Measurements from ENCODE around the gene MED13.
"Not testable (repeated sequence)": the region's sequence is repeated elsewhere in the genome, so short reads cannot be mapped to it uniquely, and the experiment has no call there.

MED13 gene

GRCh38 chr17:61984821-61985220 is 80.3 kb downstream of the MED13 start:
- no peak for ATAC-seq

DNA sequence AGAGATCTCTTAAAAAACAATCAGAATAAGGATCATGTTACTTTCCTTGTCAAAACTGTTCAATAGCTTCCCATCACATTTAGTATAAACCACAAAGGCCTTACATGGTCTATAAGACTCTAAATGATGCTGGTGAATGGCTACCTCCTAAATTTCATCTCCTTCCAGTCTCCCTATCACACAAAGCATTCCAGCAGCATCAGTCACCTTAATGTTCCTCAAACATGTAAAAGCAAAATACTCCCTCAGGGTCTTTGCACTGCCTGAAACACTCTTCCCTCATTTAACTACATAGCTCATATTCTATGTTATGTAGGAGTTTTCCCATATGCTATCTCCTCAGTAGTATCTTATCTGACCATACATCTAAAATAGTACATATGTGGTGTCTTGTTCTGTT is 83.8 kb downstream of the MED13 start:
- ATAC-seq = no peak

DNA sequence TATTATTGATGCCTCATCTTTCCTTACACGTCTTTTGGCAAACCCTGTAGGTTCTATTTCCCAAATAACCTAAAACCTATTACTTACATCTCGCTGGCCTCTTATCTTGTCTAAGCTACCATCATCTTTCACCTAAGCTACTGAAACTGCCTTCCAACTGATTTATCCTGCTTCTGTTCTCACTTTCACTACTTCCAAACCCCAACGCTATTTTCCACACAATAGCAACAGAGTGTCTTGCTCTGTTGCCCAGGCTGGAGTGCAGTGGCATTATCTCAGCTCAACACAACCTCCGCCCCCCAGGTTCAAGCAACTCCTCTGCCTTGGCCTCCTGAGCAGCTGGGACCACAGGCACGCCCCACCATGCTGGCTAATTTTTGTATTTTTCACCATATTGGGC is 84.5 kb downstream of the MED13 start:
- no peak for ATAC-seq

DNA sequence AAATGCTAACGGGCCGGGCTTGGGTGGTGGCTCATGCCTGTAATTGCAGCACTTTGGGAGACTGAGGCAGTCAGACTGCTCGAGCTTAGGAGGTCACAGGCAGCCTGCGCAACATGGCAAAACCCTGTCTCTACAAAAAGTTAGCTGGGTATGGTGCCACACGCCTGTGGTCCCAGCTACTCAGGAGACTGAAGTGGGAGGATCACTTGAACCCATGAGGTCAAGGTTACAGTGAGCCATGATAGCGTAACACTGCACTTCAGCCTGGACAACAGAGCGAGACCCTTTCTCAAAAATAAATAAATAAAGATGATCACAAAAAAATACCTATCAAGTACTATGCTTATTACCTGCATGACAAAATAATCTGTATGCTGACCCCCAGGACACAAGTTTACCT is 91.0 kb downstream of the MED13 start:
- ATAC-seq = no peak

DNA sequence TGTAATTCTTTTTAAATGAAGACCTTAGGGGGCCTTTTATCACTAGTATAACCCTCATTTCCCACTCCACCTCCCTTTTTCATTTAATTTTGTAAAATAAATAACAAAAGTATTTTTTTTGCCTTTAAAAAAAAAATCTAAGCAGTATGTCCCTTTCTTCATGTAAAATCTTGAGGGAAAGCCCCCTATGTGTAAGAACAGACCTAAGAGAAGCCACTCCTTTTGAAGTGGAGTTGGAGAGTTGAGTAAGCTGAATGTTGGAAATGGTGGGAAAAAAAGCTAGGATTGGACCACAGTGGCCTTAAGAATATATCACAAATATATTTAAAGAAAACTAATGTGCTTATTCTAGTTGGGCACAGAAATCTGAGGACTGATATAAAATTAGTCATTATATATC is 92.8 kb downstream of the MED13 start:
- no peak for ATAC-seq

- ATAC-seq = no peak
Measured at GRCh38 chr17:61970030-61970429, 95.0 kb downstream of the MED13 start.

- no peak for ATAC-seq
Measured at GRCh38 chr17:61968757-61969156, 96.3 kb downstream of the MED13 start.

DNA sequence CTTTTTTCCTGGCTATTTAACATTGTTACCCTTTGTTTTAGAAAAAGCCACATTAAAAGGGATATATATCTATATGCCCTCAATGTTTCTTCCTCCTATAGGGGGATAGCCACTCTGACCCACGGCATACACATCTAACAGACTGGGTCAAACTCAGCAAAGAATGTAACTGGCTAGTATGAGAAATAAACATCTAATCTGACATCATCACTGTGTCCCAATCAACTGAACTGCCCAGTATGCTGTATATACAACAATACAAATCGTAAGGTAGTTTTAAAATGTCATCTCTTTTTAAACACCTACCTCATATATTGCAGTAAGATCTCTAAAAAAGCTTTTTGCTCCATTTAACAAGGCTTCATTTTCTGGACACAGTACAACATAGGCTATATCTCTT is 97.3 kb downstream of the MED13 start:
- no peak for ATAC-seq

DNA sequence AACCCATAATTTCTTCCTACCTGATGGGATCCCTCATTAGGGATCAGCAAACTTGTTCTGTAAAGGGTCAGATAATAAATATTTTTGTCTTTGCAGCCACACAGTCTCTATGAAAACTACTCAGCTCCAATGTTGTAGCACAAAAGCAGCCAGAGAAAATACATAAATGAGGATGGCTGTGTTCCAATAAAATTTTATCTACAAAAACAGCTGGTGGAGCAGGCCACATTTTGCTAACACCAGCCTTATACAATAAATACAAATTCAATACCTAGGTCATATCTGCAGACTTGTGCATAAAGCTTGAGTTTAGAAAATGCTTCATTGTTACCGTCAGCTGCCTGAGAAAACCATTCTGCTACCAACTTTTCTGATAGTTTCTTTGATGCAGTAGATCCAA is 98.9 kb downstream of the MED13 start:
- ATAC-seq = no peak

- ATAC-seq = no peak
Measured at GRCh38 chr17:61955619-61956018, 109.5 kb downstream of the MED13 start.

GRCh38 chr17:61947367-61948078 is 117.6 kb downstream of the MED13 start:
- no peak for ATAC-seq

- no peak for ATAC-seq
Measured at GRCh38 chr17:61946359-61946758, 118.7 kb downstream of the MED13 start.

- no peak for ATAC-seq
Measured at GRCh38 chr17:61943117-61943516, 122.0 kb downstream of the MED13 start.

DNA sequence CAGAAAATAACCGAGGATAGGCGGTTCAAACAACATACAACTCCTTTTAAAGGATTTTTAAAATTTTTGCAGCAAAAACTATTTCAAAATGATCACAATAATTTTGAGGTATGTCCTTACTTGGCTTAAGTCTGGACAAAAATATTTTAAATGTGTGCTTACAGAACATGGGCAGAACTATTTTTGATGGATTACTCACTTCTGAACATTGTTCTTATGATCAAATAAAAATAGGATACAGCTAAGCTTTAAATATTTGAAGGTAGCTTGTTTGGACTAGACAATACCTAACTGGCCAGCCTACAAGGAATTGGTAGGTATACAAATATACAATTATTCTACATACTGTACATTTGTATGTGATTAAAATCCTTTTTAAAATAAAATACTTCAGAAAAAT is 123.0 kb downstream of the MED13 start:
- ATAC-seq = no peak

- peak in 1 of 2 donors; percentile 2 for ATAC-seq
Measured at GRCh38 chr17:61928101-61928436, 137.0 kb downstream of the MED13 start.

DNA sequence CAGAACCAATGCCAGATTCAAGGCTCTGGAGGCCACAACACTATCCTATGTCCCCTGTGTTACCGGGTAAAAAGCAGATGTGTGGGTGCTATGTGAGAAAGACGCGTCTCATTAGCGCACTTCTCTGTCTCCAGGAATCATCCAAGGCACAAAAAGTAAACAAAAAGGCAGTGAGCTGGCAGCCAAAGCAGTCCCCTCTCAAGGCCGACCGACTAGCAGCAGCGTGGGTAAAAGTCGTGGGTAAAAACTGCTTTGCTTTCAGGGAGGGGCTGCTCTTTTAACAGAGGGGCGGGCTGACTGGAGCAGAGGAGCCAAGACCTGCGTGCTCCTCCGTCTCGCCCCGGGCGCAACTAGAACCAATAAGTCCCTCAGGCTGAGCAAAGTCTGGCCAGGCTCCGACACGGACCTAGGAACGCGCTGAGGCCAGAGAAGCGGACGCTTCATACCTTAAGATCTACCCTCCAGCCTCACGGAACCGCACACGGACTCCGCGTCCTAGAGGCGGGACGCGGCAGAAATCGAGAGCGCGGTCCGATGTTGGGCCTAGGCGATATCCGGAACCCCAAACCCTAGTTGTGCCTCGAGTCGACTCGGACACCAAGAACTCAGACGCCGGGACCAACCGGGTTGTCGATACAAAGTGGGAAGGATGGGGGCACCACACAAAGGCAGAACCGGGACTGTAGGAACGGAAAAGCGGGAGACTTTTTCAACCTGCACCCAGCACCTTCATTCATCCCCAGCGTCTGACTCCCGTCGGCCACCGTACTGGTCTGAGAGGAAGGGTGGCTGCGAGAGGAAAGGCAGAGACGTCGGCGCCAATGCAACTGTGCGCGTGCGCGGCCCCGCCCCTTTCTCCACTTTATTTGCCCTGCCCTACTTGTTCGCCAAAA is 137.6 kb downstream of the MED13 start, which contains the start of gene INTS2:
INTS2 (minus strand) TSS at position 775 of the 893 bp plus-strand sequence. CDS start 1,338 bp downstream, outside the sequence.
- peak; percentile 82 to 88 for ATAC-seq

DNA sequence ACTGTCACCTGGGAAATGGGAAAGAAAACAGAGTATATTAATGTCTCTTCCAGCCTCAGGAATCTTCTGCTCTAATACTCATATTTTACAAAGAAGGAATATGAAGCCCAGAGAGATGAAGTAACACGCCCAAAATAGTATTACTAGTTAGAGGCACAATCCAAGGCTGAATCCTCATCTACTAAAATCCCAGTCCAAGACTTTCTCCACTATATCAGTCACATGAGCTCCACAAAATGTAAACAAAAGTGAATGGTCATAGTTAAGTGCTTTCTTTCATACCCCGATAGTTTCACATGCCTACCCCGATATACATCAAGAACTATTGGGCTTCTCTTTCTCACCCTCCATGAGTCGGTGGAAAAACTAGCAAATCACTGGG is 138.3 kb downstream of the MED13 start:
- no peak for ATAC-seq

DNA sequence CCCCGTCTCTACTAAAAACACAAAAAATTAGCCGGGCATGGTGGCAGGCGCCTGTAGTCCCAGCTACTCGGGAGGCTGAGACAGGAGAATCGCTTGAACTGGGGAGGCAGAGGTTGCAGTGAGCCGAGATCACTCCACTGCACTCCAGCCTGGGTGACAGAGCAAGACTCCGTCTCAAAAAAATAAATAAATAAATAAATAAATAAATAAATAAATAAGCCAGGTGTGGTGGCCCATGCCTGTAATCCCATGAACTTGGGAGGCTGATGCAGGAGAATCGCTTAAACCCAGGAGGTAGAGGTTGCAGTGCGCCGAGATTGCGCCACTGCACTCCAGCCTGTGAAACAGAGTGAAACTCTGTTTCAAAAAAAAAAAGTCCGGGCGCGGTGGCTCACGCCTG is 149.9 kb downstream of the MED13 start:
- ATAC-seq = not testable (repeated sequence)

DNA sequence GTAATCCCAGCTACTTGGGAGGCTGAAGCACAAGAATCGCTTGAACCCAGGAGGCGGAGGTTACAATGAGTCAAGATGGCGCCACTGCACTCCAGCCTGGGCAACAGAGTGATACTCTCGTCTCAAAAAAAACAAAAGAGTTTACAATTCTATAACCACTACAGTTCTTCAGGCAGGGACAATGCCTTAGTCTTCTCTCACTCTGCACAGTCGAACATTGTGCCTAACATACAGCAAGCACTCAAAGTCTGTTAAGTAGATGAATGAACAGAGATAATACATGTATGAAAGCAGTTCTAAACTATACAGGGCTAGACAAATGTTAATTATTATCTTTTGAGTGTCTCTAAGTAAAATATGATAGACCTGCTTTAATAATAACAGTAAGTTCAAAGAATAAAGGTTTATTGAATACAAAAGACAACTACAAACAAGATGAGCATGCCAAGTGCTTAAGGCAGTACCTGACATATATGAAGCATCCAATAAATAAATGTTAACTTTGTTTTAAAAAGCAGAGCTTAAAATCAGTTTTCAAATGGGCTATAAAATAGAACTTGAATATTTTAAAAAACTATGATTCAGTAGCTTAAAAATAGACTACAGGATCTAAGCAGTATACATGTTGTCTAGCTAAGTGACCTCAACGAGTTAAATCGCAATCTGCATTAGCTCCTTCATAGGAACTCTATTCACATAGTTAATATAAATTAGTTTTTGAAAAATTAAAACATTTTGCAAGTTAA is 156.6 kb downstream of the MED13 start:
- ATAC-seq = no peak

- no peak for ATAC-seq
Measured at GRCh38 chr17:61907361-61907760, 157.7 kb downstream of the MED13 start.

GRCh38 chr17:61904094-61904710 is 160.9 kb downstream of the MED13 start:
- ATAC-seq = peak; percentile 81 to 93

DNA sequence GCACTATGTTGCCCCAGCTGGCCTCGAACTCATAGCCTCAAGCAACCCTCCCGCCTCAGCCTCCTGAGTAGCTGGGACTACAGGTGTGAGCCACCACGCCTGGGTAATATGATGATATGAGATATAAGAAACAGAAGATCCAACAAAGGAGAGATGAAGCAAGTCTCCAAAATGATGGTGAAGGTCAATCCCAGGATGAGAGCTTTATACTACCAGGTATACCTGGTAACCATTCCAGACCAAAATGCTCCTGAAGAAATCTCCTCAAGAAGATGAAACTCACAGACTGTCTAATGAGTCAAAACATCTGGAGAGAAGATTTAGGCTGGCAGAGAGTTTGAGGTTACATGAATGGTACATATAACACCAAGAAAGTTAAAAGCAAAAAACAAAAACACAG is 161.8 kb downstream of the MED13 start:
- ATAC-seq = no peak

Measured in activated CD4-positive, CD25-positive, alpha-beta regulatory T cell treated with anti-CD3 and anti-CD28 coated beads, Interleukin-2, amount 50 U/mL, for 24 hours (primary cell).